ENCODE results near the gene OR5H6. TPM values are rescaled to one million over a fixed set of nuclear protein-coding genes. Genes with fewer than 3 reads are reported as not detected.

The OR5H6 gene
- total RNA-seq, 2 experiments from 2014 or later: not detected

GRCh38 chr3:98232489-98232888 lies 31.6 kb upstream of the OR5H6 start:
- Histone ChIP-seq H3K4me3 (ENCODE audit: low read depth, low read length, poor library complexity, severe bottlenecking) (no peak overlapping the region), H2AFZ (ENCODE audit: low read length) (no peak overlapping the region), H3K79me2 (ENCODE audit: insufficient read depth, low read depth, low read length) (no peaks in the 10 kb centered on the region), H3K9me3 (ENCODE audit: low read length) (no peaks in the 10 kb centered on the region), H3K27ac (ENCODE audit: low read depth, low read length, poor library complexity, severe bottlenecking) (no peak overlapping the region), H4K20me1 (ENCODE audit: insufficient read depth, low read length) (no peaks in the 10 kb centered on the region), H3K9me2 (ENCODE audit: insufficient read depth, low read length) (no peaks in the 10 kb centered on the region), H3K4me1 (ENCODE audit: insufficient read depth, low read length, poor library complexity, severe bottlenecking) (no peaks in the 10 kb centered on the region), H3K36me3 (ENCODE audit: insufficient read depth, low read length) (no peaks in the 10 kb centered on the region), H3K4me2 (ENCODE audit: low read length) (no peak overlapping the region)
- CTCF ChIA-PET (ENCODE audit: unreplicated experiment): no interaction called here
- TF ChIP-seq CTCF (conservative IDR thresholded peaks at IDR 0.05; ENCODE audit: low read length) (no peak), EZH2phosphoT487 (IDR thresholded peaks at IDR 0.05; ENCODE audit: borderline replicate concordance, low read depth, low read length) (no peak)
- intact Hi-C loops (cut with micrococcal nuclease; ENCODE audit: unreplicated experiment): no loop called here
- no TSS peak for BruUV-seq (replicated peaks)
- DNase-seq (ENCODE audit: low spot score): no peak
- POLR2A ChIA-PET: no interaction called here

- Histone ChIP-seq H3K36me3 (ENCODE audit: insufficient read depth, low read length) (no peaks in the 10 kb centered on the region), H3K4me1 (ENCODE audit: insufficient read depth, low read length, poor library complexity, severe bottlenecking) (no peaks in the 10 kb centered on the region), H3K9me3 (ENCODE audit: low read length) (no peaks in the 10 kb centered on the region), H3K4me3 (ENCODE audit: low read depth, low read length, poor library complexity, severe bottlenecking) (no peak overlapping the region), H3K27ac (ENCODE audit: low read depth, low read length, poor library complexity, severe bottlenecking) (no peak overlapping the region), H3K4me2 (ENCODE audit: low read length) (no peak overlapping the region), H3K9me2 (ENCODE audit: insufficient read depth, low read length) (no peaks in the 10 kb centered on the region), H2AFZ (ENCODE audit: low read length) (no peak overlapping the region), H4K20me1 (ENCODE audit: insufficient read depth, low read length) (no peaks in the 10 kb centered on the region), H3K79me2 (ENCODE audit: insufficient read depth, low read depth, low read length) (no peaks in the 10 kb centered on the region)
- no TSS peak for BruUV-seq (replicated peaks)
- ChIA-PET CTCF (ENCODE audit: unreplicated experiment) (no interaction called here), POLR2A (no interaction called here)
- TF ChIP-seq EZH2phosphoT487 (IDR thresholded peaks at IDR 0.05; ENCODE audit: borderline replicate concordance, low read depth, low read length) (no peak), CTCF (conservative IDR thresholded peaks at IDR 0.05; ENCODE audit: low read length) (no peak)
- intact Hi-C loops (cut with micrococcal nuclease; ENCODE audit: unreplicated experiment): no loop called here
- no peak for DNase-seq (ENCODE audit: low spot score)
Measured at GRCh38 chr3:98233468-98233867, 30.6 kb upstream of the OR5H6 start.

- Histone ChIP-seq H4K20me1 (ENCODE audit: insufficient read depth, low read length) (no peaks in the 10 kb centered on the region), H3K4me3 (ENCODE audit: low read depth, low read length, poor library complexity, severe bottlenecking) (no peak overlapping the region), H3K4me1 (ENCODE audit: insufficient read depth, low read length, poor library complexity, severe bottlenecking) (no peaks in the 10 kb centered on the region), H3K79me2 (ENCODE audit: insufficient read depth, low read depth, low read length) (no peaks in the 10 kb centered on the region), H3K4me2 (ENCODE audit: low read length) (no peak overlapping the region), H3K27ac (ENCODE audit: low read depth, low read length, poor library complexity, severe bottlenecking) (no peak overlapping the region), H3K9me2 (ENCODE audit: insufficient read depth, low read length) (no peaks in the 10 kb centered on the region), H3K36me3 (ENCODE audit: insufficient read depth, low read length) (no peaks in the 10 kb centered on the region), H2AFZ (ENCODE audit: low read length) (no peak overlapping the region), H3K9me3 (ENCODE audit: low read length) (no peaks in the 10 kb centered on the region)
- intact Hi-C loops (cut with micrococcal nuclease; ENCODE audit: unreplicated experiment): no loop called here
- no TSS peak for BruUV-seq (replicated peaks)
- CTCF ChIA-PET (ENCODE audit: unreplicated experiment): no interaction called here
- no peak for DNase-seq (ENCODE audit: low spot score)
- TF ChIP-seq CTCF (conservative IDR thresholded peaks at IDR 0.05; ENCODE audit: low read length) (no peak), EZH2phosphoT487 (IDR thresholded peaks at IDR 0.05; ENCODE audit: borderline replicate concordance, low read depth, low read length) (no peak)
- POLR2A ChIA-PET: no interaction called here
Measured at GRCh38 chr3:98240131-98240530, 23.9 kb upstream of the OR5H6 start.
